HFFc6 (cell line): ENCODE results near the gene NELFCD. TPM values are rescaled to one million over a fixed set of nuclear protein-coding genes. Genes with fewer than 3 reads are reported as not detected.

Experiments used
- DNase-seq: peaks from one replicate; pipeline ENCODE4 v3.0.0-alpha.2; 2018
- H3K27ac Mint-ChIP-seq: 2 replicates; pipeline ENCODE4 v1.8.0; 2020; ENCODE audit warnings: mild to moderate bottlenecking, mixed read lengths
- H3K27me3 Mint-ChIP-seq: 2 replicates; pipeline ENCODE4 v1.8.0; 2021; ENCODE audit warnings: mild to moderate bottlenecking, moderate library complexity, mixed read lengths; ENCODE audit not compliant: insufficient read depth
- H3K36me3 Mint-ChIP-seq: 2 replicates; pipeline ENCODE4 v1.8.0; 2021; ENCODE audit warnings: low read depth, mixed read lengths
- H3K4me1 Mint-ChIP-seq: 2 replicates; pipeline ENCODE4 v1.8.0; 2020; ENCODE audit warnings: low read depth, mixed read lengths
- H3K4me3 Mint-ChIP-seq: 2 replicates; pipeline ENCODE4 v1.8.0; 2020; ENCODE audit warnings: mild to moderate bottlenecking, moderate library complexity, mixed read lengths
- H3K9me3 Mint-ChIP-seq: 2 replicates; pipeline ENCODE4 v1.8.0; 2020; ENCODE audit warnings: mild to moderate bottlenecking, mixed read lengths
- CTCF ChIP-seq: fragments of 200-600 bp; sonication (generic); IDR thresholded peaks from 2 replicates; pipeline ENCODE4 v1.5.0; 2021; ENCODE audit warnings: antibody characterized with exemption, mild to moderate bottlenecking
- total RNA-seq, 6 experiments: library from RNA; stranded (reverse); fragmentation: NEBNext Ultra II Directional; extraction: Animal tissue kit (Norgen Biotek cat#: 25700); gene quantifications; 2 replicates in 1 of 6; 3 replicates in 5 of 6; pipeline ENCODE4 v1.2.3, GENCODE V29; 2021

NELFCD gene
- total RNA-seq, 6 experiments from 2014 or later = 52.3 to 64.0 (median 62.1) TPM

- peak; percentile 20 for DNase-seq
- no peaks in the 10 kb centered on the region for H3K9me3 Mint-ChIP-seq
- TF ChIP-seq CTCF = no peak; the same call in 1 of the 2 replicates
- H3K4me3 Mint-ChIP-seq = peak overlapping the region; percentile 94
- peak overlapping the region; percentile 93 for H3K27ac Mint-ChIP-seq
- peaks cover 65% of the 10 kb centered on the region for H3K36me3 Mint-ChIP-seq
- peaks cover 2% of the 10 kb centered on the region for H3K27me3 Mint-ChIP-seq
- peaks cover 51% of the 10 kb centered on the region for H3K4me1 Mint-ChIP-seq
Observed at GRCh38 chr20:59032713-59033059, 51.6 kb downstream of the NELFCD start.

GRCh38 chr20:59033093-59033492 is 52.0 kb downstream of the NELFCD start:
- peaks cover 47% of the 10 kb centered on the region for H3K4me1 Mint-ChIP-seq
- H3K27ac Mint-ChIP-seq = peak overlapping the region; percentile 93
- peak overlapping the region; percentile 94 for H3K4me3 Mint-ChIP-seq
- DNase-seq = no peak
- H3K36me3 Mint-ChIP-seq = peaks cover 61% of the 10 kb centered on the region
- H3K9me3 Mint-ChIP-seq = no peaks in the 10 kb centered on the region
- peaks cover 2% of the 10 kb centered on the region for H3K27me3 Mint-ChIP-seq
- TF ChIP-seq CTCF = no peak

GRCh38 chr20:59033616-59034165 is 52.6 kb downstream of the NELFCD start:
- H3K27ac Mint-ChIP-seq = peak overlapping the region; percentile 66; the same call in 1 of the 2 replicates
- peaks cover 56% of the 10 kb centered on the region for H3K36me3 Mint-ChIP-seq

GRCh38 chr20:59035381-59035780 is 54.3 kb downstream of the NELFCD start:
- peaks cover 42% of the 10 kb centered on the region for H3K4me1 Mint-ChIP-seq
- no peak overlapping the region for H3K27ac Mint-ChIP-seq
- DNase-seq = no peak
- H3K27me3 Mint-ChIP-seq = peaks cover 2% of the 10 kb centered on the region
- no peaks in the 10 kb centered on the region for H3K9me3 Mint-ChIP-seq
- peaks cover 52% of the 10 kb centered on the region for H3K36me3 Mint-ChIP-seq
- TF ChIP-seq CTCF = no peak
- no peak overlapping the region for H3K4me3 Mint-ChIP-seq

More at GRCh38 chr20:59033616-59034165, 52.6 kb downstream of the NELFCD start:
- Mint-ChIP-seq H3K27me3 (peaks cover 2% of the 10 kb centered on the region), H3K4me3 (no peak overlapping the region; the same call in 1 of the 2 replicates), H3K9me3 (no peaks in the 10 kb centered on the region), H3K4me1 (peaks cover 42% of the 10 kb centered on the region)
- DNase-seq = no peak
- TF ChIP-seq CTCF = no peak

- H3K4me1 Mint-ChIP-seq = peaks cover 44% of the 10 kb centered on the region
Observed at GRCh38 chr20:59037386-59037785, 56.3 kb downstream of the NELFCD start.

More at GRCh38 chr20:59037386-59037785, 56.3 kb downstream of the NELFCD start:
- no peak for TF ChIP-seq CTCF
- H3K36me3 Mint-ChIP-seq = peaks cover 52% of the 10 kb centered on the region
- no peak overlapping the region for H3K4me3 Mint-ChIP-seq
- no peaks in the 10 kb centered on the region; the same call in 1 of the 2 replicates for H3K9me3 Mint-ChIP-seq
- DNase-seq = no peak
- H3K27ac Mint-ChIP-seq = no peak overlapping the region
- H3K27me3 Mint-ChIP-seq = no peaks in the 10 kb centered on the region; the same call in 1 of the 2 replicates
